ENCODE measurements around the gene FREM3. TPM values are rescaled to one million over a fixed set of nuclear protein-coding genes. Genes with fewer than 3 reads are reported as not detected.

Gene FREM3
- total and polyA plus RNA-seq, 2 of the 8 experiments (the other 6 are each of a cell fraction or from before 2014, with no cell fraction given): 0.03 to 0.11 TPM

DNA sequence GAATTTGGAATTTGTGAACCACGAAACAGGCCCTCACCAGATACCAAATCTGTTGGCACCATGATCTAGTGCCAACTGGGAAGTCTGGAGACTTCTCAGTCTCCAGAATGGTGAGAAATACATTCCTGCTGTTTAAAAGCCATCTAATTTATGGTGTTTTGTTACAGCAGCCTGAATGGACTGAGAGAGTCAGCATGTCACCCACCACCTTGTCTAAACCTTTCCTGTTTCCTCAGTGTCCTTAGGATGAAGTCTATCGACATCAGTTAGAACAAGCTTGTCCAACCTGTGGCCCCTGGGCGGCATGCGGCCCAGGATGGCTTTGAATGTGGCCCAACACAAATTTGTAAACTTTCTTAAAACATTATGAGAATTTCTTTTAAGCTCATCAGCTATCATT, 42.1 kb downstream of the FREM3 start:
- Histone ChIP-seq H3K9ac (replicated peaks in 1 of 4; ENCODE audit: extremely low read depth in 1 of 4, low read depth in 3 of 4, low read length in 3 of 4) (no peak overlapping the region), H2BK15ac (ENCODE audit: low read length) (no peak overlapping the region), H2BK12ac (ENCODE audit: low read depth, low read length) (no peak overlapping the region), H2BK120ac (replicated peaks; ENCODE audit: low read depth, low read length) (no peak overlapping the region), H3K36me3 (ENCODE audit: control insufficient read depth in 2 of 4, insufficient read depth in 4 of 4, low read length in 3 of 4) (no peaks in the 10 kb centered on the region), H3K23ac (ENCODE audit: insufficient read length) (no peak overlapping the region), H3K4me2 (ENCODE audit: insufficient read depth in 1 of 2, low read depth in 2 of 2, low read length in 2 of 2) (no peak overlapping the region), H3K23me2 (ENCODE audit: low read depth, low read length) (no peaks in the 10 kb centered on the region), H4K5ac (ENCODE audit: insufficient read length, low read depth, low read length) (no peak overlapping the region), H3K79me2 (ENCODE audit: control insufficient read depth in 1 of 2, insufficient read depth in 2 of 2, low read length in 2 of 2) (no peaks in the 10 kb centered on the region), H3K18ac (ENCODE audit: extremely low read depth, low read length) (no peak overlapping the region), H2AK5ac (ENCODE audit: low read depth, low read length) (no peak overlapping the region), H2BK20ac (ENCODE audit: low read length) (no peak overlapping the region), H4K20me1 (replicated peaks in 1 of 2; ENCODE audit: control insufficient read depth in 1 of 2, insufficient read depth in 2 of 2, low read length in 2 of 2) (no peaks in the 10 kb centered on the region), H3K27ac (ENCODE audit: low read depth, low read length) (no peak overlapping the region), H4K8ac (ENCODE audit: extremely low read depth, insufficient read depth, low read length) (no peak overlapping the region), H2AFZ (ENCODE audit: low read length) (no peak overlapping the region), H3K4me3 (ENCODE audit: extremely low read depth in 1 of 4, insufficient read depth in 2 of 4, low read depth in 3 of 4, low read length in 4 of 4) (no peak overlapping the region), H3K4me1 (replicated peaks in 1 of 4; ENCODE audit: control insufficient read depth in 3 of 4, insufficient read depth in 4 of 4, low read length in 3 of 4) (no peaks in the 10 kb centered on the region), H4K91ac (replicated peaks; ENCODE audit: insufficient read length, low read length) (no peak overlapping the region), H3K27me3 (replicated peaks in 1 of 4; ENCODE audit: control insufficient read depth in 3 of 4, extremely low read depth in 1 of 4, insufficient read depth in 3 of 4, low read length in 3 of 4) (no peaks in the 10 kb centered on the region), H3K14ac (ENCODE audit: insufficient read length) (no peak overlapping the region), H3K79me1 (ENCODE audit: low read depth, low read length) (no peaks in the 10 kb centered on the region), H3K4ac (replicated peaks; ENCODE audit: insufficient read length, low read depth, low read length) (no peak overlapping the region), H3K56ac (replicated peaks; ENCODE audit: insufficient read length, low read depth, low read length) (no peak overlapping the region), H3K9me3 (ENCODE audit: insufficient read depth in 2 of 2, low read depth in 1 of 2, low read length in 1 of 2) (no peaks in the 10 kb centered on the region), H2BK5ac (ENCODE audit: low read depth, low read length) (no peak overlapping the region)
- TF ChIP-seq SAP30 (IDR thresholded peaks at IDR 0.05; ENCODE audit: insufficient read depth, insufficient replicate concordance, low read length) (no peak), HDAC2 (IDR thresholded peaks at IDR 0.05; ENCODE audit: borderline replicate concordance in 1 of 2, low read depth in 2 of 2, low read length in 2 of 2) (no peak)
- TF ChIP-seq, protein P1, sequence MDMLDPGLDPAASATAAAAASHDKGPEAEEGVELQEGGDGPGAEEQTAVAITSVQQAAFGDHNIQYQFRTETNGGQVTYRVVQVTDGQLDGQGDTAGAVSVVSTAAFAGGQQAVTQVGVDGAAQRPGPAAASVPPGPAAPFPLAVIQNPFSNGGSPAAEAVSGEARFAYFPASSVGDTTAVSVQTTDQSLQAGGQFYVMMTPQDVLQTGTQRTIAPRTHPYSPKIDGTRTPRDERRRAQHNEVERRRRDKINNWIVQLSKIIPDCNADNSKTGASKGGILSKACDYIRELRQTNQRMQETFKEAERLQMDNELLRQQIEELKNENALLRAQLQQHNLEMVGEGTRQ (IDR thresholded peaks at IDR 0.05; ENCODE audit: low read length): no peak
- 96% methylated on average over 4 of the region's 4 CpGs; no CpG with 5 or more reads in 1 of the 2 experiments for WGBS, 2 experiments (ENCODE audit: extremely low coverage in 1 of 2, insufficient coverage in 1 of 2, insufficient read length in 1 of 2, insufficient replicate concordance in 2 of 2, low coverage in 1 of 2, low lambda C conversion rate in 2 of 2, missing lambda C conversion rate in 1 of 2)
- ChIA-PET POLR2A (ENCODE audit: partially characterized antibody) (no interaction called here), CTCF (ENCODE audit: partially characterized antibody) (no interaction called here)
- FAIRE-seq (no peak), DNase-seq (ENCODE audit: low read depth in 1 of 2, low spot score in 2 of 2) (no peak)
